Measurements from ENCODE around the gene STOML1.

- TF ChIP-seq, protein P1, sequence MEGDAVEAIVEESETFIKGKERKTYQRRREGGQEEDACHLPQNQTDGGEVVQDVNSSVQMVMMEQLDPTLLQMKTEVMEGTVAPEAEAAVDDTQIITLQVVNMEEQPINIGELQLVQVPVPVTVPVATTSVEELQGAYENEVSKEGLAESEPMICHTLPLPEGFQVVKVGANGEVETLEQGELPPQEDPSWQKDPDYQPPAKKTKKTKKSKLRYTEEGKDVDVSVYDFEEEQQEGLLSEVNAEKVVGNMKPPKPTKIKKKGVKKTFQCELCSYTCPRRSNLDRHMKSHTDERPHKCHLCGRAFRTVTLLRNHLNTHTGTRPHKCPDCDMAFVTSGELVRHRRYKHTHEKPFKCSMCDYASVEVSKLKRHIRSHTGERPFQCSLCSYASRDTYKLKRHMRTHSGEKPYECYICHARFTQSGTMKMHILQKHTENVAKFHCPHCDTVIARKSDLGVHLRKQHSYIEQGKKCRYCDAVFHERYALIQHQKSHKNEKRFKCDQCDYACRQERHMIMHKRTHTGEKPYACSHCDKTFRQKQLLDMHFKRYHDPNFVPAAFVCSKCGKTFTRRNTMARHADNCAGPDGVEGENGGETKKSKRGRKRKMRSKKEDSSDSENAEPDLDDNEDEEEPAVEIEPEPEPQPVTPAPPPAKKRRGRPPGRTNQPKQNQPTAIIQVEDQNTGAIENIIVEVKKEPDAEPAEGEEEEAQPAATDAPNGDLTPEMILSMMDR (IDR thresholded peaks at IDR 0.05; ENCODE audit: poor library complexity), result no peak
- no peak for TF ChIP-seq EZH2phosphoT487 (IDR thresholded peaks at IDR 0.05; ENCODE audit: low read depth, severe bottlenecking, unreplicated experiment)
These were observed 43.3 kb upstream of the STOML1 start for GRCh38 chr15:74035121-74036017.
